Measurements from ENCODE around the gene ARHGEF37. TPM values are rescaled to one million over a fixed set of nuclear protein-coding genes. Genes with fewer than 3 reads are reported as not detected.

The ARHGEF37 gene
- total RNA-seq, 1 donor from 2014 or later, result 1.5 TPM

- no peak overlapping the region for H3K4me3 Mint-ChIP-seq
- H3K9me3 Mint-ChIP-seq, result no peaks in the 10 kb centered on the region
- no peak for DNase-seq
- H3K27ac Mint-ChIP-seq, result no peak overlapping the region
- intact Hi-C loops (cut with micrococcal nuclease), result no loop called here
- peaks cover 2% of the 10 kb centered on the region for H3K4me1 Mint-ChIP-seq
- H3K36me3 Mint-ChIP-seq (ENCODE audit: low read depth), result no peaks in the 10 kb centered on the region
- no peaks in the 10 kb centered on the region for H3K27me3 Mint-ChIP-seq
These were observed 18.1 kb downstream of the ARHGEF37 start for GRCh38 chr5:149599375-149599774.

GRCh38 chr5:149600932-149601331, 19.6 kb downstream of the ARHGEF37 start:
- no peaks in the 10 kb centered on the region for H3K27me3 Mint-ChIP-seq
- no peaks in the 10 kb centered on the region for H3K36me3 Mint-ChIP-seq (ENCODE audit: low read depth)
- no peak for DNase-seq
- H3K4me3 Mint-ChIP-seq, result no peak overlapping the region
- no peaks in the 10 kb centered on the region for H3K9me3 Mint-ChIP-seq
- H3K27ac Mint-ChIP-seq, result no peak overlapping the region
- intact Hi-C loops (cut with micrococcal nuclease), result no loop called here
- peaks cover 7% of the 10 kb centered on the region for H3K4me1 Mint-ChIP-seq

- DNase-seq, result no peak
- Mint-ChIP-seq H3K4me1 (peaks cover 13% of the 10 kb centered on the region), H3K9me3 (no peaks in the 10 kb centered on the region), H3K27ac (no peak overlapping the region), H3K27me3 (no peaks in the 10 kb centered on the region), H3K4me3 (no peak overlapping the region), H3K36me3 (ENCODE audit: low read depth) (no peaks in the 10 kb centered on the region)
- intact Hi-C loops (cut with micrococcal nuclease), result no loop called here
These were observed 21.9 kb downstream of the ARHGEF37 start for GRCh38 chr5:149603210-149603609.

- H3K36me3 Mint-ChIP-seq (ENCODE audit: low read depth), result no peaks in the 10 kb centered on the region
- no peaks in the 10 kb centered on the region for H3K9me3 Mint-ChIP-seq
- no peak overlapping the region for H3K27ac Mint-ChIP-seq
- H3K4me3 Mint-ChIP-seq, result no peak overlapping the region
- H3K27me3 Mint-ChIP-seq, result no peaks in the 10 kb centered on the region
- peaks cover 13% of the 10 kb centered on the region for H3K4me1 Mint-ChIP-seq
- no peak for DNase-seq
- intact Hi-C loops (cut with micrococcal nuclease), result no loop called here
These were observed 22.6 kb downstream of the ARHGEF37 start for GRCh38 chr5:149603920-149604319.

- no peak overlapping the region for H3K27ac Mint-ChIP-seq
- no peak for DNase-seq
- H3K9me3 Mint-ChIP-seq, result no peaks in the 10 kb centered on the region
- intact Hi-C loops (cut with micrococcal nuclease), result no loop called here
- H3K36me3 Mint-ChIP-seq (ENCODE audit: low read depth), result no peaks in the 10 kb centered on the region
- no peak overlapping the region for H3K4me3 Mint-ChIP-seq
- no peaks in the 10 kb centered on the region for H3K27me3 Mint-ChIP-seq
- peaks cover 13% of the 10 kb centered on the region for H3K4me1 Mint-ChIP-seq
These were observed 23.0 kb downstream of the ARHGEF37 start for GRCh38 chr5:149604321-149604720.

- intact Hi-C loops (cut with micrococcal nuclease), result no loop called here
- peaks cover 13% of the 10 kb centered on the region for H3K4me1 Mint-ChIP-seq
- H3K4me3 Mint-ChIP-seq, result no peak overlapping the region
- H3K9me3 Mint-ChIP-seq, result no peaks in the 10 kb centered on the region
- DNase-seq, result no peak
- no peaks in the 10 kb centered on the region for H3K27me3 Mint-ChIP-seq
- H3K27ac Mint-ChIP-seq, result no peak overlapping the region
- no peaks in the 10 kb centered on the region for H3K36me3 Mint-ChIP-seq (ENCODE audit: low read depth)
These were observed 24.2 kb downstream of the ARHGEF37 start for GRCh38 chr5:149605354-149605997.

- no peaks in the 10 kb centered on the region for H3K27me3 Mint-ChIP-seq
- intact Hi-C loops (cut with micrococcal nuclease), result no loop called here
- H3K27ac Mint-ChIP-seq, result peak overlapping the region; percentile 19
These were observed 24.9 kb downstream of the ARHGEF37 start for GRCh38 chr5:149605998-149606724.

GRCh38 chr5:149608936-149609545, 27.7 kb downstream of the ARHGEF37 start:
- Mint-ChIP-seq H3K27ac (no peak overlapping the region), H3K9me3 (no peaks in the 10 kb centered on the region), H3K36me3 (ENCODE audit: low read depth) (no peaks in the 10 kb centered on the region), H3K4me3 (no peak overlapping the region), H3K27me3 (no peaks in the 10 kb centered on the region), H3K4me1 (peaks cover 13% of the 10 kb centered on the region)
- no peak for DNase-seq
- intact Hi-C loops (cut with micrococcal nuclease), result no loop called here

More at GRCh38 chr5:149605998-149606724, 24.9 kb downstream of the ARHGEF37 start:
- H3K36me3 Mint-ChIP-seq (ENCODE audit: low read depth), result no peaks in the 10 kb centered on the region
- no peak overlapping the region for H3K4me3 Mint-ChIP-seq
- H3K4me1 Mint-ChIP-seq, result peaks cover 13% of the 10 kb centered on the region
- DNase-seq, result peak; percentile 62
- H3K9me3 Mint-ChIP-seq, result no peaks in the 10 kb centered on the region

- no peak overlapping the region for H3K27ac Mint-ChIP-seq
- intact Hi-C loops (cut with micrococcal nuclease), result no loop called here
- no peak overlapping the region for H3K4me3 Mint-ChIP-seq
These were observed 28.4 kb downstream of the ARHGEF37 start for GRCh38 chr5:149609640-149610219.

GRCh38 chr5:149610589-149611255, 29.4 kb downstream of the ARHGEF37 start:
- no peak overlapping the region for H3K4me3 Mint-ChIP-seq
- peaks cover 9% of the 10 kb centered on the region for H3K4me1 Mint-ChIP-seq
- no peaks in the 10 kb centered on the region for H3K36me3 Mint-ChIP-seq (ENCODE audit: low read depth)
- no peaks in the 10 kb centered on the region for H3K9me3 Mint-ChIP-seq
- H3K27ac Mint-ChIP-seq, result no peak overlapping the region
- no peak for DNase-seq
- intact Hi-C loops (cut with micrococcal nuclease), result no loop called here
- no peaks in the 10 kb centered on the region for H3K27me3 Mint-ChIP-seq

More at GRCh38 chr5:149609640-149610219, 28.4 kb downstream of the ARHGEF37 start:
- H3K27me3 Mint-ChIP-seq, result no peaks in the 10 kb centered on the region
- DNase-seq, result no peak
- H3K4me1 Mint-ChIP-seq, result peaks cover 13% of the 10 kb centered on the region
- no peaks in the 10 kb centered on the region for H3K9me3 Mint-ChIP-seq
- H3K36me3 Mint-ChIP-seq (ENCODE audit: low read depth), result no peaks in the 10 kb centered on the region

- intact Hi-C loops (cut with micrococcal nuclease), result no loop called here
- Mint-ChIP-seq H3K27ac (no peak overlapping the region), H3K4me3 (no peak overlapping the region), H3K36me3 (ENCODE audit: low read depth) (no peaks in the 10 kb centered on the region), H3K27me3 (no peaks in the 10 kb centered on the region), H3K9me3 (no peaks in the 10 kb centered on the region), H3K4me1 (peaks cover 4% of the 10 kb centered on the region)
- no peak for DNase-seq
These were observed 30.0 kb downstream of the ARHGEF37 start for GRCh38 chr5:149611326-149611725.

- H3K4me3 Mint-ChIP-seq, result no peak overlapping the region
- intact Hi-C loops (cut with micrococcal nuclease), result no loop called here
- no peak for DNase-seq
- no peak overlapping the region for H3K27ac Mint-ChIP-seq
- no peaks in the 10 kb centered on the region for H3K27me3 Mint-ChIP-seq
- H3K4me1 Mint-ChIP-seq, result peaks cover 7% of the 10 kb centered on the region
- no peaks in the 10 kb centered on the region for H3K36me3 Mint-ChIP-seq (ENCODE audit: low read depth)
- no peaks in the 10 kb centered on the region for H3K9me3 Mint-ChIP-seq
These were observed 33.0 kb downstream of the ARHGEF37 start for GRCh38 chr5:149614034-149614907.

- H3K27me3 Mint-ChIP-seq, result no peaks in the 10 kb centered on the region
- no peak overlapping the region for H3K4me3 Mint-ChIP-seq
- no peak overlapping the region for H3K27ac Mint-ChIP-seq
- no peaks in the 10 kb centered on the region for H3K9me3 Mint-ChIP-seq
- H3K36me3 Mint-ChIP-seq (ENCODE audit: low read depth), result no peaks in the 10 kb centered on the region
- no peak for DNase-seq
- intact Hi-C loops (cut with micrococcal nuclease), result loop anchor here (5.0 kb wide), 1 partner anchor 34 kb away; the partner anchor contains the start of gene ARHGEF37
- H3K4me1 Mint-ChIP-seq, result peaks cover 7% of the 10 kb centered on the region
These were observed 34.7 kb downstream of the ARHGEF37 start for GRCh38 chr5:149615976-149616375.
